HG03060 (cell line): ENCODE measurements around the gene ITPRIPL1.
"Not testable (repeated sequence)": the region's sequence is repeated elsewhere in the genome, so short reads cannot be mapped to it uniquely, and the experiment has no call there.

Experiments used
- ATAC-seq: cut with Tn5 transposase; IDR thresholded peaks from one replicate; pipeline ENCODE4 v1.9.1; 2021; ENCODE audit warnings: low read depth, moderate number of reproducible peaks; ENCODE audit not compliant: unreplicated experiment

The ITPRIPL1 gene

GRCh38 chr2:96325041-96325883 is at the start of gene ITPRIPL1:
TSS of gene ITPRIPL1 (plus strand) at chr2:96325317. CDS start at chr2:96325840, 523 bp downstream.
- ATAC-seq, result no peak

DNA sequence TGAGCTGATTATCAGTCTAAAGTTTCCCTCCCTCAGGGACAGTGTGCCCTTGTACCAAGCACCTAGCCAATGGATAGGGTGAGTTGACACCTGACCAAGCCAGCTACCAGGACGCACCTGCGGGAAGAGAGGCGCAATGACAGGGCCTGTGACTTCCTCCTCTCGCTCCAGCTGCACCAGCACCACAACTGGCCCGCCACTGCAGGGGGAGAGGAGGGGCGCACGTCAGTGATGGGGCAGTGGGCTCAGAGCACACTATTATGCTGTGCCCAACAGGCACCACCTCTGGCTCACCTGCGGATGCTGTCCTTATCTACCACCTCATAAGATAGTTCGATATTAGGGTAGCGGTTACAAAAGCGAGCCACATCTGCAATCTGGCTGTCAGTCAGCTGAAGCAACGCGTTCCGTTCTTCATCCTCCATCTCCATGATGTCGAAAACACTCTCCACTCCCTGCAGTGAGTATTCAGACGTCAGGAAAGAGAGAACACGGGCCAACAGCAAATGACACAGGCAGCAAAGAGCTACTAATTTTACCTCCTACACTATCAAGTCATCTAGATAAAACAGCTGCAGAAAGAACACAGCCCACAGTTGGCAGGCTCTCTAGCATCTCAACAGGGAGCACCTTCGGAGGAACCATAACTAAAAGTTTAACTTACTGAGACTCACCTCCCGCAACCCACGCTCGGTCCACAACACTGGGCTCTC is 48.2 kb upstream of the ITPRIPL1 start:
- ATAC-seq, result no peak

DNA sequence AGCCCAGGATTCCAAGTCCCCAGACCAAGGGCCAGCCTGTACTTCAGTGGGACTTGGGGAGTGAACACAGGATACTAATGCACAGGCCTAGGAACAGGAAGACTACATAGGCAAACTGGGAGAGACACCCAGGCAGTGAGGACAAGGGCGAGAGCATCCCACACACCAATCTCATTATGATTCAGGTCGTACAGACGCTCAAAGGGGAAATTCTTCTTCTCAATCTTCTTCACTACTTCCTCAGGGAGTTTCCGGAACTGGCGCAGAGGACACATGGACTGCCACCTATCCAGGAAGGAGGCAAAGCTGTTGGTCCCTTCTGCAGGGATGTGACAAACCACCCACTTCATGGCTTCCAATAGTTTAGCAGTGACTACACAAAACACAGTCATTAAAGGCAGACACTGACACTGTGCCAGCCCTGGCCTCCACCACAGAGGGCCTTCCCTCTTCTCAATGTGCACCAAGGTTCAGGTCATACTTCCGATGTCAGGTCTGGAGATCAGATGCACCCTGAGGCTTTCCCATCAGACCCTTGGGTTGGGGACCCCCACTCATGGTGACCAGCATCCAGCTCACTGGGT is 37.8 kb upstream of the ITPRIPL1 start:
- ATAC-seq, result no peak

DNA sequence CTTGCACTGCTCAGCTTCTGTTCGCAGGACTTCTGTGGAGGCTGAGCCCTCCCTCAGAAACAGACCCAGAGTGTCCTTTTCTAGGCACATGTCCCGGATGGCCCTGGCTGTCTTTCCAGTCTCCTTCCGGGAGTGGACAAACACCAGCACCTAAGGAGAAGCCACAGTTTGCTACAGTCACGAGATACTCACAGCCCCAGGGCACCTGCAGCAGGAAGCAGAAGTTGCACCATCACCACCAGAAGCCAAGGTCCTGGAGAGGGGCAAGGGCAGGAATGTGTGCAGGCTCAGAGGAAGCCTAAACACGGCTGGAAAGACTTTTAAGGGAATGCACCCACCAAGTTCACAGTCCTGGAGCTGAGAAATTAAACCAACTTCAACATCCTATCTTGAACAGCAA is 33.4 kb upstream of the ITPRIPL1 start:
- ATAC-seq, result no peak

GRCh38 chr2:96294271-96294670 is 30.8 kb upstream of the ITPRIPL1 start:
- ATAC-seq, result not testable (repeated sequence)

GRCh38 chr2:96296925-96297324 is 28.2 kb upstream of the ITPRIPL1 start:
- ATAC-seq, result no peak

GRCh38 chr2:96301865-96302264 is 23.3 kb upstream of the ITPRIPL1 start:
- ATAC-seq, result no peak

GRCh38 chr2:96304606-96305005 is 20.5 kb upstream of the ITPRIPL1 start:
- ATAC-seq, result no peak

GRCh38 chr2:96305091-96305978 is 19.8 kb upstream of the ITPRIPL1 start, which contains the start of gene SNRNP200:
TSS of gene SNRNP200 (minus strand) at chr2:96305546. CDS start at chr2:96305437, 109 bp downstream.
- no peak for ATAC-seq

- ATAC-seq, result no peak
Observed at GRCh38 chr2:96305979-96306308, 19.2 kb upstream of the ITPRIPL1 start.

- ATAC-seq, result no peak
Observed at GRCh38 chr2:96306370-96306769, 18.7 kb upstream of the ITPRIPL1 start.

DNA sequence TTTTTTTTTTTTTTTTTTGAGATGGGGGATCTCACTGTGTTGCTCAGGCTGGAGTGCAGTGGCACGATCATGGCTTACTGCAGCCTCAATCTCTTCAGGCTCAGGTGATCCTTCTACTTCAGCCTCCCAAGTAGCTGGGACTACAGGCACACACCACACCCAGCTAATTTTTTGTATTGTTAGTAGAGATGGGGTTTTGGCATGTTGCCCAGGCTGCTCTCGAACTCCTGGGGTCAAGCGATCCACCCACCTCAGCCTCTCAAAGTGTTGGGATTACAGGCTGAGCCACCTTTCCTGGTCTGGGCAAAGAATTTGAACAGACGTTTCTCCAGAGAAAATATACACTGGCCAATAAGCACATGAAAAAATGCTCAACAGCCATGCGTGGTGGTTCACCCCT is 16.9 kb upstream of the ITPRIPL1 start:
- no peak for ATAC-seq

DNA sequence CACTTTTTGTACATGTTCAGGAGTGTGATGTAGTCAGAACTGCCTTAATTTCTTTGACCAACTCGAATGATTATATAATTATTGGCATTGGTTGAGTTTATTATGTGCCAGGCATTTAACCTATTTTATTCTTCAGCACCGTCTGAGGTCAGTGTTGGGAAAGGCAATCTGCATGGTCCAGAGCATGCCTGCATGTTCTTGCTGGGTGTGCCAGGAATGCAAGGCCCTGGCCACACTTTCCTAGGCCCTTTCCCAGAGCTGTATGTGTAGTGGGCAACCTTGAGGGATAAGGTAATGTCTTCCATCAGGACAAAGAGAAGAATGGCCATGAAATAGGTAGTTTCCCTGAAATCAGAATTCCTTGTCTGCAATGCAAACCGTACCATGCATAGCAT is 10.1 kb upstream of the ITPRIPL1 start:
- no peak for ATAC-seq

- no peak for ATAC-seq
Observed at GRCh38 chr2:96315400-96316071, 9.6 kb upstream of the ITPRIPL1 start.

- ATAC-seq, result no peak
Observed at GRCh38 chr2:96316999-96317398, 8.1 kb upstream of the ITPRIPL1 start.

DNA sequence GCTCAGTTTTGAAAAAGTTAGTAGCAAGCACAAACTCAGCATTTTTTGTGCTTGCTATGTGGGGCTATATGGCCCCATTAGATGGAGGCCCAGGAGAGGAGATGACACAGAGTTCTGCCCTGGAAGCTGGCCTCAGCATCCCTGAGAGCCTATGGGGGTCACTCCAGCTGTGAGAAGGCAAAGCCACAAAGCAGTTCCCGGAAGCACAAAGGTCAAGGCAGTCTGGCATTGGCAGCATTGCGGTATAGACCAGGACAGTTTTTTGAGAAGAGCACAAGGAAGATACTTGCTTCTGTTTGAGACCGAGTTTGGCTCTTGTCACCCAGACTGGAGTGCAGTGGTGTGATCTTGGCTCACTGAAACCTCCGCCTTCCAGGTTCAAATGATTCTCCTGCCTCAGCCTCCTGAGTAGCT is 7.5 kb upstream of the ITPRIPL1 start:
- no peak for ATAC-seq

- no peak for ATAC-seq
Observed at GRCh38 chr2:96318723-96319122, 6.4 kb upstream of the ITPRIPL1 start.

- no peak for ATAC-seq
Observed at GRCh38 chr2:96319396-96319795, 5.7 kb upstream of the ITPRIPL1 start.

- ATAC-seq, result no peak
Observed at GRCh38 chr2:96320326-96320725, 4.8 kb upstream of the ITPRIPL1 start.
